ENCODE results near the gene SNAPC5.

DNA sequence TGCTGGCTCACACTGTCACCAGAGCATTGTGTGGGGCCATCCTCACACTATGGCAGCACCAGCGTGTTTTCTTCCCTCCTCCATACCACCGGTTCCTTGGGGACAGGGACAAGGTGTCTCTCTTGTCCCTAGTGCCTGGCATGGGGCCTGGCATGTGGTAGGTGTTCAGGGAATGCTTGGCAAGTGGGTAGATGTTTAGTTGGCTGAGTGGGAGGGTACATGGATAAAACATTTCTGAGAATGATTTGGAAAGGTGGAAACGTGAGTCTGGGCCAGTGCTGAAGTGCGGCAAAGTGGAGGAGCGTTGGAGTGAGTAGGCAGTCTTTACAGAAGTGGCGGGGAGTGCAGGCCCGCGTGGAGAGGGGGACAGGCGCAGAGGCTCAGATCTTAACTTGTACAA, 15.0 kb downstream of the SNAPC5 start:
- no peak for TF ChIP-seq POLR2A (IDR thresholded peaks at IDR 0.05)
- TF ChIP-seq, protein P1, sequence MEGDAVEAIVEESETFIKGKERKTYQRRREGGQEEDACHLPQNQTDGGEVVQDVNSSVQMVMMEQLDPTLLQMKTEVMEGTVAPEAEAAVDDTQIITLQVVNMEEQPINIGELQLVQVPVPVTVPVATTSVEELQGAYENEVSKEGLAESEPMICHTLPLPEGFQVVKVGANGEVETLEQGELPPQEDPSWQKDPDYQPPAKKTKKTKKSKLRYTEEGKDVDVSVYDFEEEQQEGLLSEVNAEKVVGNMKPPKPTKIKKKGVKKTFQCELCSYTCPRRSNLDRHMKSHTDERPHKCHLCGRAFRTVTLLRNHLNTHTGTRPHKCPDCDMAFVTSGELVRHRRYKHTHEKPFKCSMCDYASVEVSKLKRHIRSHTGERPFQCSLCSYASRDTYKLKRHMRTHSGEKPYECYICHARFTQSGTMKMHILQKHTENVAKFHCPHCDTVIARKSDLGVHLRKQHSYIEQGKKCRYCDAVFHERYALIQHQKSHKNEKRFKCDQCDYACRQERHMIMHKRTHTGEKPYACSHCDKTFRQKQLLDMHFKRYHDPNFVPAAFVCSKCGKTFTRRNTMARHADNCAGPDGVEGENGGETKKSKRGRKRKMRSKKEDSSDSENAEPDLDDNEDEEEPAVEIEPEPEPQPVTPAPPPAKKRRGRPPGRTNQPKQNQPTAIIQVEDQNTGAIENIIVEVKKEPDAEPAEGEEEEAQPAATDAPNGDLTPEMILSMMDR (IDR thresholded peaks at IDR 0.05), result no peak

Measured in Peyer's patch (tissue), 4 donors.